H9 (cell line): ENCODE results near the gene SLC17A7. TPM values are rescaled to one million over a fixed set of nuclear protein-coding genes. Genes with fewer than 3 reads are reported as not detected.

Experiments
- DNase-seq: peaks from one replicate; pipeline ENCODE4 v3.0.0-alpha.2; 2017
- H2AFZ ChIP-seq: one replicate; pipeline ENCODE4 v1.6.1; 2013; ENCODE audit warnings: mild to moderate bottlenecking, low read length, control low read depth, moderate library complexity
- H2AK5ac ChIP-seq: 2 replicates; pipeline ENCODE4 v1.6.1; 2013; ENCODE audit warnings: low read length, control low read depth, mixed read lengths; ENCODE audit not compliant: insufficient read length
- H2BK120ac ChIP-seq: one replicate; pipeline ENCODE4 v1.6.1; 2013; ENCODE audit warnings: low read depth, mild to moderate bottlenecking, low read length, control low read depth, inconsistent platforms; ENCODE audit not compliant: poor library complexity, severe bottlenecking
- H2BK12ac ChIP-seq: 2 replicates; pipeline ENCODE4 v1.6.1; 2013; ENCODE audit warnings: low read length, control low read depth, mixed read lengths, low read depth; ENCODE audit not compliant: insufficient read length
- H2BK15ac ChIP-seq: 2 replicates; pipeline ENCODE4 v1.6.1; 2013; ENCODE audit warnings: low read depth, low read length, control low read depth
- H2BK20ac ChIP-seq: one replicate; pipeline ENCODE4 v1.6.1; 2013; ENCODE audit warnings: low read depth, mild to moderate bottlenecking, low read length, control low read depth, inconsistent platforms; ENCODE audit not compliant: poor library complexity, severe bottlenecking
- H2BK5ac ChIP-seq: 2 replicates; pipeline ENCODE4 v1.6.1; 2013; ENCODE audit warnings: low read length, control low read depth, mixed read lengths; ENCODE audit not compliant: insufficient read length
- H3K14ac ChIP-seq: 2 replicates; pipeline ENCODE4 v1.6.1; 2013; ENCODE audit warnings: low read length, control low read depth; ENCODE audit not compliant: insufficient read depth
- H3K18ac ChIP-seq: 2 replicates; pipeline ENCODE4 v1.6.1; 2013; ENCODE audit warnings: low read depth, mild to moderate bottlenecking, mixed read lengths, low read length, control low read depth; ENCODE audit not compliant: insufficient read length
- H3K23ac ChIP-seq: 2 replicates; pipeline ENCODE4 v1.6.1; 2013; ENCODE audit warnings: low read length, control low read depth, mixed read lengths, low read depth; ENCODE audit not compliant: insufficient read length
- H3K23me2 ChIP-seq: 2 replicates; pipeline ENCODE4 v1.6.1; 2013; ENCODE audit warnings: low read depth, mild to moderate bottlenecking, mixed read lengths, low read length, control low read depth; ENCODE audit not compliant: insufficient read length, poor library complexity, severe bottlenecking
- H3K27ac ChIP-seq: 2 replicates; pipeline ENCODE4 v1.5.1; 2013; ENCODE audit warnings: low read length, control low read depth, mixed read lengths, low read depth; ENCODE audit not compliant: insufficient read length
- H3K27me3 ChIP-seq: 2 replicates; pipeline ENCODE4 v1.6.1; 2013; ENCODE audit warnings: low read length, control low read depth, inconsistent platforms; ENCODE audit not compliant: insufficient read depth
- H3K4ac ChIP-seq: 2 replicates; pipeline ENCODE4 v1.6.1; 2013; ENCODE audit warnings: low read depth, mild to moderate bottlenecking, control low read depth, inconsistent platforms, low read length, moderate library complexity
- H3K4me1 ChIP-seq: 2 replicates; pipeline ENCODE4 v1.6.1; 2013; ENCODE audit warnings: low read length, control low read depth, inconsistent platforms; ENCODE audit not compliant: insufficient read depth
- H3K4me2 ChIP-seq: 2 replicates; pipeline ENCODE4 v1.6.1; 2013; ENCODE audit warnings: low read length, control low read depth, mixed read lengths; ENCODE audit not compliant: insufficient read length, insufficient read depth
- H3K56ac ChIP-seq: 2 replicates; pipeline ENCODE4 v1.6.1; 2013; ENCODE audit warnings: low read depth, mild to moderate bottlenecking, mixed read lengths, low read length, control low read depth; ENCODE audit not compliant: insufficient read length
- H3K79me1 ChIP-seq: 2 replicates; pipeline ENCODE4 v1.6.1; 2013; ENCODE audit warnings: low read depth, mild to moderate bottlenecking, moderate library complexity, low read length, control low read depth, inconsistent platforms; ENCODE audit not compliant: insufficient read depth, poor library complexity, severe bottlenecking
- H3K79me2 ChIP-seq: 2 replicates; pipeline ENCODE4 v1.6.1; 2013; ENCODE audit warnings: low read length, control low read depth, inconsistent platforms; ENCODE audit not compliant: insufficient read depth
- H3K9ac ChIP-seq: 2 replicates; pipeline ENCODE4 v1.6.1; 2013; ENCODE audit warnings: low read length, control low read depth, mixed read lengths; ENCODE audit not compliant: insufficient read length; ENCODE audit errors: extremely low read depth
- H3K9me3 ChIP-seq: one replicate; pipeline ENCODE4 v1.6.1; 2013; ENCODE audit warnings: low read depth, low read length, inconsistent platforms; ENCODE audit not compliant: control insufficient read depth
- H3T11ph ChIP-seq: one replicate; pipeline ENCODE4 v1.6.1; 2013; ENCODE audit warnings: mild to moderate bottlenecking, low read length, control low read depth, inconsistent platforms
- H4K20me1 ChIP-seq: one replicate; pipeline ENCODE4 v1.6.1; 2013; ENCODE audit not compliant: control insufficient read depth, insufficient read length, insufficient read depth
- H4K5ac ChIP-seq: 2 replicates; pipeline ENCODE4 v1.6.1; 2013; ENCODE audit warnings: low read depth, mild to moderate bottlenecking, mixed read lengths, low read length, control low read depth; ENCODE audit not compliant: insufficient read length
- H4K8ac ChIP-seq: replicated peaks from 2 replicates; pipeline ENCODE4 v1.6.1; 2013; ENCODE audit warnings: low read length, control low read depth, mixed read lengths, low read depth; ENCODE audit not compliant: insufficient read length
- H4K91ac ChIP-seq: 2 replicates; pipeline ENCODE4 v1.6.1; 2013; ENCODE audit warnings: low read depth, mild to moderate bottlenecking, moderate library complexity, mixed read lengths, low read length, control low read depth; ENCODE audit not compliant: insufficient read length
- H3K27ac Mint-ChIP-seq, 3 experiments: 2 replicates in 2 of 3; 3 replicates in 1 of 3; pipeline ENCODE4 v1.8.0; 2020 to 2021; ENCODE audit warnings: mixed read lengths in 3 of 3, mild to moderate bottlenecking in 1 of 3, moderate library complexity in 1 of 3
- H3K27me3 Mint-ChIP-seq: 2 replicates; pipeline ENCODE4 v1.8.0; 2021; ENCODE audit warnings: low read depth, mild to moderate bottlenecking, moderate library complexity, mixed read lengths
- H3K36me3 Mint-ChIP-seq, 3 experiments: 2 replicates in 2 of 3; 3 replicates in 1 of 3; pipeline ENCODE4 v1.8.0; 2020 to 2021; ENCODE audit warnings: low read depth in 3 of 3, mixed read lengths in 3 of 3; ENCODE audit not compliant: insufficient read depth in 1 of 3
- H3K4me1 Mint-ChIP-seq, 2 experiments: 2 replicates each; pipeline ENCODE4 v1.8.0; 2020; ENCODE audit warnings: mixed read lengths in 2 of 2
- H3K4me3 Mint-ChIP-seq, 2 experiments: 2 replicates in 1 of 2; 3 replicates in 1 of 2; pipeline ENCODE4 v1.8.0; 2020 to 2021; ENCODE audit warnings: mild to moderate bottlenecking in 2 of 2, mixed read lengths in 2 of 2, moderate library complexity in 1 of 2
- H3K9me3 Mint-ChIP-seq, 2 experiments: 2 replicates in 1 of 2; 3 replicates in 1 of 2; pipeline ENCODE4 v1.8.0; 2020; ENCODE audit warnings: mild to moderate bottlenecking in 2 of 2, mixed read lengths in 2 of 2, moderate library complexity in 1 of 2
- WGBS: extraction: QIAGEN DNeasy Blood & Tissue Kit; methylation state at CpG from one replicate; pipeline ENCODE4 v1.1.7; 2013; ENCODE audit warnings: missing lambda C conversion rate, low lambda C conversion rate, mixed read lengths; ENCODE audit not compliant: insufficient read length; ENCODE audit errors: extremely low coverage; 5-methylcytosine and 5-hydroxymethylcytosine counted together
- total RNA-seq: library from RNA; stranded (reverse); gene quantifications from 2 replicates; pipeline ENCODE4 v1.2.1, GENCODE V29; 2021
- TF ChIP-seq, protein P1 (sequence below): fragments of 200-600 bp; sonication (generic); conservative IDR thresholded peaks from 3 replicates; pipeline ENCODE4 v1.8.0; 2021; ENCODE audit warnings: antibody characterized with exemption, mild to moderate bottlenecking

Gene SLC17A7
- total RNA-seq, 1 experiment from 2014 or later = 1.3 TPM

DNA sequence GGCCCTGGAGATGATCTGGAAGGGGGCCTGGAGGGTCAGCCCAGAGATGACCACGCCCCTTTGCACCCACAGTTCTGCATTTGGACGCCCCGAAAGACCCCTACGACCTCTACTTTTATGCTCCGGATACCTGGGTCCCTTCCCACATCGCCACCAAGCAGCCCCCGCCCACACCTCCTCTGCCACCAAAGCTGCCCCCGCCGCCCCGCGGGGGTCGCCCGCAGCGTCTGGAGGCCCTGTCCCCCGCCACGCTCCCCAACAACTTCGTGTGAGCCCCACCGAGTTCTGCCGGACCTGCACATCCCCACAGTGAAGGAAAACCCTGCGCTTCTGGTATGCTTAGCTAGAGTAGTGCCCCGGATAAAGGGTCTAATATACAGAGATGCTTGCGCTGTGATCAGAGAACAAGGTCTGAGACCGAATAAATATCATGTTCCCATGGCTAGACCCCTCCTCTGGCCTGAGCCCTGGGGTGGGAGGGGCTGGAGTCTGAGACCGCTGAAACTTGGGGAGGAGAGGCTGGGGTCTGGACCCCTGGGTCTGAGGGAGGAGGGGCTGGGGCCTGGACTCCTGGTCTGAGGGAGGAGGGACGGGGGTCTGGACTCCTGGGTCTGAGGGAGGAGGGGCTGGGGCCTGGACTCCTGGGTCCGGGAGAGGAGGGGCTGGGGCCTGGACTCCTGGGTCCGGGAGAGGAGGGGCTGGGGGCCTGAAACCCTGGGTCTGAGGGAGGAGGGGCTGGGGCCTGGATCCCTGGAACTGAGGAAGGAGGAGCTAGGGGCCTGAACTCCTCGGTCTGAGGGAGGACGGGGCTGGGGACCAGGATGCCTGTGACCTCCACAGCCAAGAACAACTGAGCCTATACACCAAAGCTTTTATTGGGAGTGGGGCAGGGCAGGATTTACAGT is 12.5 kb downstream of the SLC17A7 start:
- DNase-seq = no peak

More for the DNA sequence above, 12.5 kb downstream of the SLC17A7 start:
- Histone ChIP-seq H2AFZ (no peak overlapping the region), H2AK5ac (no peak overlapping the region), H2BK20ac (no peak overlapping the region), H3T11ph (no peak overlapping the region), H3K27ac (no peak overlapping the region), H4K5ac (no peak overlapping the region), H3K18ac (no peak overlapping the region), H3K56ac (no peak overlapping the region), H3K14ac (no peak overlapping the region), H2BK120ac (no peak overlapping the region), H4K91ac (no peak overlapping the region), H4K20me1 (no peaks in the 10 kb centered on the region), H3K9me3 (no peaks in the 10 kb centered on the region), H2BK15ac (no peak overlapping the region), H3K79me1 (no peaks in the 10 kb centered on the region), H3K23ac (no peak overlapping the region), H3K9ac (no peak overlapping the region), H4K8ac (no peak overlapping the region), H2BK5ac (no peak overlapping the region), H2BK12ac (no peak overlapping the region), H3K4me2 (peak overlapping the region; percentile 53), H3K4ac (no peak overlapping the region), H3K4me1 (peaks cover 2% of the 10 kb centered on the region), H3K79me2 (no peaks in the 10 kb centered on the region), H3K27me3 (peaks cover 15% of the 10 kb centered on the region; the same call in 1 of the 2 replicates), H3K23me2 (peaks cover 20% of the 10 kb centered on the region)
- H3K4me3 Mint-ChIP-seq = peak overlapping the region; percentile 72 to 86
- TF ChIP-seq, protein P1, sequence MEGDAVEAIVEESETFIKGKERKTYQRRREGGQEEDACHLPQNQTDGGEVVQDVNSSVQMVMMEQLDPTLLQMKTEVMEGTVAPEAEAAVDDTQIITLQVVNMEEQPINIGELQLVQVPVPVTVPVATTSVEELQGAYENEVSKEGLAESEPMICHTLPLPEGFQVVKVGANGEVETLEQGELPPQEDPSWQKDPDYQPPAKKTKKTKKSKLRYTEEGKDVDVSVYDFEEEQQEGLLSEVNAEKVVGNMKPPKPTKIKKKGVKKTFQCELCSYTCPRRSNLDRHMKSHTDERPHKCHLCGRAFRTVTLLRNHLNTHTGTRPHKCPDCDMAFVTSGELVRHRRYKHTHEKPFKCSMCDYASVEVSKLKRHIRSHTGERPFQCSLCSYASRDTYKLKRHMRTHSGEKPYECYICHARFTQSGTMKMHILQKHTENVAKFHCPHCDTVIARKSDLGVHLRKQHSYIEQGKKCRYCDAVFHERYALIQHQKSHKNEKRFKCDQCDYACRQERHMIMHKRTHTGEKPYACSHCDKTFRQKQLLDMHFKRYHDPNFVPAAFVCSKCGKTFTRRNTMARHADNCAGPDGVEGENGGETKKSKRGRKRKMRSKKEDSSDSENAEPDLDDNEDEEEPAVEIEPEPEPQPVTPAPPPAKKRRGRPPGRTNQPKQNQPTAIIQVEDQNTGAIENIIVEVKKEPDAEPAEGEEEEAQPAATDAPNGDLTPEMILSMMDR = no peak
- peaks cover 49 to 73% of the 10 kb centered on the region in 2 experiments for H3K4me1 Mint-ChIP-seq
- no CpG with 5 or more reads among the region's 29 CpGs for WGBS
- H3K27me3 Mint-ChIP-seq = peaks cover 79% of the 10 kb centered on the region
- peaks cover 4 to 5% of the 10 kb centered on the region in 2 experiments; a peak in 3 of 5 replicates for H3K9me3 Mint-ChIP-seq
- H3K36me3 Mint-ChIP-seq = peaks cover 3 to 15% (median 6%) of the 10 kb centered on the region in 3 experiments
- H3K27ac Mint-ChIP-seq = peak overlapping the region; percentile 53 to 95 (median 86); a peak in 5 of 7 replicates
